Astrocyte of the spinal cord (primary cell): ENCODE data around the gene AUTS2.

Source experiments
- DNase-seq: peaks from one replicate; pipeline ENCODE4 v3.0.0; 2011; ENCODE audit warnings: low read depth, low spot score
- H3K4me3 ChIP-seq: 2 replicates; pipeline ENCODE4 v1.5.1; 2011; ENCODE audit warnings: low read depth, mild to moderate bottlenecking, low read length, moderate library complexity
- in situ Hi-C: cut with HindIII; loops from 2 replicates; pipeline ENCODE4 v1.10.0; 2017; ENCODE audit warnings: low sequenced_read_pairs
- TF ChIP-seq, protein P1 (sequence below): IDR thresholded peaks from 2 replicates; pipeline ENCODE4 v1.5.1; 2012; ENCODE audit warnings: low read depth, mild to moderate bottlenecking, low read length, inconsistent platforms

Gene AUTS2

DNA sequence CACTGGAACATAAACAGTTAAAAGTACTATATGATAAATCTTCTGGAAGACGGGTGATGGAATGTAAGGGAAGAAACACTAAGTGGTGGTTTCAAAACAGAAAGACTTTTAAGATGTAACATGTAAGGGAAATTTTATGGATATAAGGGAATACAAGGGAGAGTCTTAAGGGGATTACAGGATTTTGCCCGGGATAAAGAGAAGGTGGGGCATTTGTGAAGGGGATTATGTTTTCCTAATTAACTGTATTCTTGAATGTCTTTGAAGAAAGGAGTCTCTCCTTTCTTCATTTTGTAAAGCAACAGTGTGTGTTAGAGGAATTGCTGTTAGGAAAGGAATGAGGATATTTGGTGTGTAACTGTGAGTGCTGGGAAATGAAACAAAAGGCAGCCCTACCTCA, 745.2 kb downstream of the AUTS2 start:
- DNase-seq = no peak
- in situ Hi-C loops = no loop called here
- TF ChIP-seq, protein P1, sequence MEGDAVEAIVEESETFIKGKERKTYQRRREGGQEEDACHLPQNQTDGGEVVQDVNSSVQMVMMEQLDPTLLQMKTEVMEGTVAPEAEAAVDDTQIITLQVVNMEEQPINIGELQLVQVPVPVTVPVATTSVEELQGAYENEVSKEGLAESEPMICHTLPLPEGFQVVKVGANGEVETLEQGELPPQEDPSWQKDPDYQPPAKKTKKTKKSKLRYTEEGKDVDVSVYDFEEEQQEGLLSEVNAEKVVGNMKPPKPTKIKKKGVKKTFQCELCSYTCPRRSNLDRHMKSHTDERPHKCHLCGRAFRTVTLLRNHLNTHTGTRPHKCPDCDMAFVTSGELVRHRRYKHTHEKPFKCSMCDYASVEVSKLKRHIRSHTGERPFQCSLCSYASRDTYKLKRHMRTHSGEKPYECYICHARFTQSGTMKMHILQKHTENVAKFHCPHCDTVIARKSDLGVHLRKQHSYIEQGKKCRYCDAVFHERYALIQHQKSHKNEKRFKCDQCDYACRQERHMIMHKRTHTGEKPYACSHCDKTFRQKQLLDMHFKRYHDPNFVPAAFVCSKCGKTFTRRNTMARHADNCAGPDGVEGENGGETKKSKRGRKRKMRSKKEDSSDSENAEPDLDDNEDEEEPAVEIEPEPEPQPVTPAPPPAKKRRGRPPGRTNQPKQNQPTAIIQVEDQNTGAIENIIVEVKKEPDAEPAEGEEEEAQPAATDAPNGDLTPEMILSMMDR = no peak
- no peak overlapping the region for H3K4me3 ChIP-seq

DNA sequence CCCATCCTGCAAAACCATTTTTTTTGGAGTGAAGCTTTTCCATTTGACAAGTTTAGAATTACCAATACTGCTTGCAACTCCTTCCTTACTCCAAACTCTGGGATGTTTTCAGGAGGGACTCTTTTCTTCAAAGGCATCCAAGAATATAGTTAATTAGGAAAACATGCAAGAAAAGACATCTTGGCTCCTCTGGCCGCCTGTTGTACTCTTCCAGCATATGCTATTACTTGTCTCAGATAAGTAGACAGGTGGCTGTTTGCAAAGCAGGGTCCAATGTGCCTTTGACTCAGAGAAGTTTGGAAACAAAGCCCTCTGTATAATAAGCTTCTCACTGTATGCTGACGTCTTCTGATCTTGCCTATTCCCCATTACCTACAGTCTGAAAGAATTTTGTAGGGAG, 746.5 kb downstream of the AUTS2 start:
- TF ChIP-seq, protein P1 = no peak
- H3K4me3 ChIP-seq = no peak overlapping the region
- no peak for DNase-seq
- in situ Hi-C loops = no loop called here

DNA sequence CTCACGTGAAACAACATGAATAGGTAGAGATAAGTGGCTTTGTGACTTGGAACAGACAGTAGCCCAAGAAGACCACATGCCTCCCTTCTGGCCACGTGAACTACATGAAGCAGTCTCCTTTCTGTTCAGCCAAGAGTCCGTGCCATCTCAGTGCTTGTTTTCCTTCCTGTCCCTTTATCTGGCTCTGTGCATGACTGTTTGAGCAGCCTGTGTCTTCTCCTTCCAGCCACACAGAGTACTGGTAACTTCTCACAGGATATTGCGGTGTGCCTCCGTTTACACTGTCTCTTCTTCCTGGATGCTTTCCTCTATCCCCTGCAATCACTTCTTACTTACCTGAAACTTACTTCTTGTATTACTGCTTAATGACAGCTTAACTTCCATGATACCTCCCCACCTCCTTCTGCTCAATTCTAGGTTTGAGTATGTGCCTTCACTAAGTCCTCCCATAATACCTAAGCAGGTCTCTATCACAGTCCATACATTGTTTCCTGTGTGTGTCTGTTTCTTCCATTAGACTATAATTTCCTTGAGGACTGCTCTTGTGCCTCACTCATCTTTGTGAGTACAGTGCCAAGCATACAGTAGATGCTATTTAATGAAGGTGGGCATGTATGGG, 748.7 kb downstream of the AUTS2 start:
- DNase-seq = no peak
- in situ Hi-C loops = no loop called here
- TF ChIP-seq, protein P1 = no peak
- no peak overlapping the region for H3K4me3 ChIP-seq

DNA sequence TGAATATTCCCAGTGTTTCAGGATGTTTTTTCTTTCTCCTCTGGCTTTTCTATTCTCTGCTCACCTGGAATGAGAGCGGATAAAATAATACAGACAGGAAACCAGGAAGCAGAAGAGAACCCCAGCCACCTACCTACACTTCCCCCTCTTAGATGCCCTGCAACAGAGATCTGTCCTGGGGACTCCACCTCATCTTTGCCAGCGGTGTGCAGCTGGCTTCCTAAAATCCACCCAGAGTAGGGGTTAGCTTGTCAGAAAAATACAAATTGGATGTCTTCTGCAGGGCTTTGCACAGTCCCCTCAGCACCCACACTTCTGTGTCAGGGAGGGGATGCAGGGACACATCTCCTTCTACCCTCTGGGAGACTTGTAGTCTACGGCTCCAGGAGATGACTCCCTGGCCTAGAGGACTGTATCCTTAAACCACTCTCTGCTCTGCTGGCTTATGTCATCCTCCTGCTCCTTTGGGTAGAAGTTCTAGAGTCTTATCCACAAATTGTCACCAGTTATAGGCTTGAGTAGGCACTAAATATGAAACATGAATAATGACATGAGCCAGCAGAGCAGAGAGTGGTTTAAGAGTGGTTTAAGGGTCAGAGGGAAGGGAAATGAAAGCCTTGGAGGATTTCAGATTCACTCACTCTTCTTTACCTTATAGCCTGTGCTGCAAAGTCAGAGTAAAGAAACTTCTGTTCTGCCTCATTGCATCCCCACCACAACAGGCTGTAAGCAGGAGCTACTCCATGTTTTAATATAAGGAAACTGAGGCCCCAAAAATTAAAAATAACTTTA, 749.4 kb downstream of the AUTS2 start:
- TF ChIP-seq, protein P1 = no peak
- in situ Hi-C loops = no loop called here
- no peak overlapping the region for H3K4me3 ChIP-seq
- DNase-seq = no peak

DNA sequence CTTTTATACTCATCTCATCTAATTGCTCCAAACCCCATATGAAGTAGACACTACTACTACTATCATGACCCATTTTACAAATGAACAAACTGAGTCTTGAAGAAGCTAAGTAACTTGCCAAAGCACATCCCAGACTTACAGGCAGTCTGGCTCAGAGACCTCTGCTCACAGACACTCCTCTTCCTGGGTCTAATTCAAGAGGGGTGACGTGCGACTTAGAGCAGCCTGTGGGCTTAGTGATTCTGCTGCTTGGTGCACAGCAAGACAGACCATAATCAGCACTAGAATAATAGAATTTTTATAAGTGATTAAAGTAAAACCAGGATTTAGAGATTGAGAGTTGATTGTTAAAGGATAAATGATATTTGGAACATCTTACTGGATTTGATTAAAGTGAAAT, 750.8 kb downstream of the AUTS2 start:
- TF ChIP-seq, protein P1 = no peak
- no peak for DNase-seq
- H3K4me3 ChIP-seq = no peak overlapping the region
- in situ Hi-C loops = no loop called here

DNA sequence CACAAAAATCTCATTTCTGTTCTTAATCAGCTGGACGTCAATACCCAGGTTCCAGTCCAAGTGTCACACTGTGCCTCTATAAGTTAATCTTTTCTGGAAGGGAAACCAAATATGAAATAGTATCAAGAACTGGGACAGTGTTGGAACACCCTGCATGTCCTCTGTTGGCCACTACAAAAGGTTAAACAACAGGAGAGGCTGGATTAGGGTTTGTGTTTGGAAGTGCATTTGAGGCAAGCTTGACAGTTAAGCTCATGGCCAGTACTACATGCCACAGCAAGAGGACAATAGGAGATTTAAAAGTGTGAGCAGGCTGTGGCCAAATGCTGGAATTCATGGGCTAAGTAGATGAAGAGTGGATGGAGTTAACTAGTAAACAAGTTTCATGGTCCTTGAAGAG, 751.5 kb downstream of the AUTS2 start:
- DNase-seq = no peak
- TF ChIP-seq, protein P1 = no peak
- H3K4me3 ChIP-seq = no peak overlapping the region
- in situ Hi-C loops = no loop called here
